ENCODE data around the gene PDGFA.
"Not testable (repeated sequence)": the region's sequence is repeated elsewhere in the genome, so short reads cannot be mapped to it uniquely, and the experiment has no call there.

The PDGFA gene

GRCh38 chr7:552151-552867 lies 32.7 kb upstream of the PDGFA start:
- not testable (repeated sequence) for H3K27me3 ChIP-seq (ENCODE audit: control insufficient read depth in 1 of 2, insufficient read depth in 2 of 2, low read length in 2 of 2); H3K27ac ChIP-seq (ENCODE audit: low read depth, low read length); H3K4me1 ChIP-seq (ENCODE audit: control insufficient read depth in 1 of 2, insufficient read depth in 2 of 2, low read length in 2 of 2); H3K4me3 ChIP-seq (ENCODE audit: low read depth in 1 of 2, low read length in 2 of 2); H3K9ac ChIP-seq (ENCODE audit: low read depth in 1 of 2, low read length in 2 of 2); H3K9me3 ChIP-seq (ENCODE audit: control insufficient read depth in 1 of 2, low read length in 2 of 2); H3K36me3 ChIP-seq (ENCODE audit: control insufficient read depth in 1 of 2, insufficient read depth in 2 of 2, low read length in 2 of 2)

- H3K27ac ChIP-seq (ENCODE audit: low read depth, low read length); H3K4me1 ChIP-seq (ENCODE audit: control insufficient read depth in 1 of 2, insufficient read depth in 2 of 2, low read length in 2 of 2); H3K4me3 ChIP-seq (ENCODE audit: low read depth in 1 of 2, low read length in 2 of 2); H3K9ac ChIP-seq (ENCODE audit: low read depth in 1 of 2, low read length in 2 of 2); H3K36me3 ChIP-seq (ENCODE audit: control insufficient read depth in 1 of 2, insufficient read depth in 2 of 2, low read length in 2 of 2); H3K27me3 ChIP-seq (ENCODE audit: control insufficient read depth in 1 of 2, insufficient read depth in 2 of 2, low read length in 2 of 2); H3K9me3 ChIP-seq (ENCODE audit: control insufficient read depth in 1 of 2, low read length in 2 of 2): not testable (repeated sequence)
These were observed 31.9 kb upstream of the PDGFA start for GRCh38 chr7:551615-551970.

GRCh38 chr7:550881-551614 lies 31.4 kb upstream of the PDGFA start:
- Histone ChIP-seq H3K27ac (ENCODE audit: low read depth, low read length) (no peak overlapping the region), H3K9ac (ENCODE audit: low read depth in 1 of 2, low read length in 2 of 2) (no peak overlapping the region), H3K4me1 (ENCODE audit: control insufficient read depth in 1 of 2, insufficient read depth in 2 of 2, low read length in 2 of 2) (no peaks in the 10 kb centered on the region), H3K9me3 (ENCODE audit: control insufficient read depth in 1 of 2, low read length in 2 of 2) (no peaks in the 10 kb centered on the region), H3K36me3 (ENCODE audit: control insufficient read depth in 1 of 2, insufficient read depth in 2 of 2, low read length in 2 of 2) (no peaks in the 10 kb centered on the region), H3K4me3 (ENCODE audit: low read depth in 1 of 2, low read length in 2 of 2) (no peak overlapping the region), H3K27me3 (ENCODE audit: control insufficient read depth in 1 of 2, insufficient read depth in 2 of 2, low read length in 2 of 2) (no peaks in the 10 kb centered on the region)

GRCh38 chr7:549891-550625 lies 30.4 kb upstream of the PDGFA start:
- Histone ChIP-seq H3K9ac (ENCODE audit: low read depth in 1 of 2, low read length in 2 of 2) (no peak overlapping the region), H3K9me3 (ENCODE audit: control insufficient read depth in 1 of 2, low read length in 2 of 2) (no peaks in the 10 kb centered on the region), H3K36me3 (ENCODE audit: control insufficient read depth in 1 of 2, insufficient read depth in 2 of 2, low read length in 2 of 2) (no peaks in the 10 kb centered on the region)

GRCh38 chr7:549066-549890 lies 29.6 kb upstream of the PDGFA start:
- H3K9me3 ChIP-seq (ENCODE audit: control insufficient read depth in 1 of 2, low read length in 2 of 2) = no peaks in the 10 kb centered on the region
- no peaks in the 10 kb centered on the region for H3K36me3 ChIP-seq (ENCODE audit: control insufficient read depth in 1 of 2, insufficient read depth in 2 of 2, low read length in 2 of 2)
- no peak overlapping the region for H3K27ac ChIP-seq (ENCODE audit: low read depth, low read length)
- H3K27me3 ChIP-seq (ENCODE audit: control insufficient read depth in 1 of 2, insufficient read depth in 2 of 2, low read length in 2 of 2) = no peaks in the 10 kb centered on the region
- no peaks in the 10 kb centered on the region for H3K4me1 ChIP-seq (ENCODE audit: control insufficient read depth in 1 of 2, insufficient read depth in 2 of 2, low read length in 2 of 2)
- H3K4me3 ChIP-seq (ENCODE audit: low read depth in 1 of 2, low read length in 2 of 2) = no peak overlapping the region
- H3K9ac ChIP-seq (ENCODE audit: low read depth in 1 of 2, low read length in 2 of 2) = no peak overlapping the region

More at GRCh38 chr7:549891-550625, 30.4 kb upstream of the PDGFA start:
- no peak overlapping the region for H3K4me3 ChIP-seq (ENCODE audit: low read depth in 1 of 2, low read length in 2 of 2)
- H3K27me3 ChIP-seq (ENCODE audit: control insufficient read depth in 1 of 2, insufficient read depth in 2 of 2, low read length in 2 of 2) = no peaks in the 10 kb centered on the region
- H3K27ac ChIP-seq (ENCODE audit: low read depth, low read length) = no peak overlapping the region
- no peaks in the 10 kb centered on the region for H3K4me1 ChIP-seq (ENCODE audit: control insufficient read depth in 1 of 2, insufficient read depth in 2 of 2, low read length in 2 of 2)

DNA sequence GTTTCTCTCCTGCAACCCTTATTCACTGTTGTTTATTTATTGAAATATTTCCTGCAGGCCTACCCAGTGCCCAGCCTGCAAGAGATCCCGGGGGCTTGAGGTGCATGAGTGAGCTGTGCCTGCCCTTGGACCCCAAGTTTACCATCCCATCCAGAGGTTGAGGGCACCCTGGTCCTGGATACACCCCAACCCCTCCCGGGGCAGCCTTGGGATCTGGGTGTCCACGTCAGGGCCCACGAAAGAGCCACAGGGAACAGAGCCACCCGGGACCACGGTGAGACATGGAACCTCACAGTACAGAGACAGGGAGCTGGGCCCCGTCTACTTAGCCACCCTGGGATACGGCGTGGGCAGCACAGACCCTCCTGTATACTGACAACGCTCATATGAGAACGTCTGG lies 28.8 kb upstream of the PDGFA start:
- Histone ChIP-seq H3K36me3 (ENCODE audit: control insufficient read depth in 1 of 2, insufficient read depth in 2 of 2, low read length in 2 of 2) (no peaks in the 10 kb centered on the region), H3K4me1 (ENCODE audit: control insufficient read depth in 1 of 2, insufficient read depth in 2 of 2, low read length in 2 of 2) (no peaks in the 10 kb centered on the region), H3K27ac (ENCODE audit: low read depth, low read length) (no peak overlapping the region), H3K27me3 (ENCODE audit: control insufficient read depth in 1 of 2, insufficient read depth in 2 of 2, low read length in 2 of 2) (no peaks in the 10 kb centered on the region), H3K4me3 (ENCODE audit: low read depth in 1 of 2, low read length in 2 of 2) (no peak overlapping the region), H3K9ac (ENCODE audit: low read depth in 1 of 2, low read length in 2 of 2) (no peak overlapping the region), H3K9me3 (ENCODE audit: control insufficient read depth in 1 of 2, low read length in 2 of 2) (no peaks in the 10 kb centered on the region)

DNA sequence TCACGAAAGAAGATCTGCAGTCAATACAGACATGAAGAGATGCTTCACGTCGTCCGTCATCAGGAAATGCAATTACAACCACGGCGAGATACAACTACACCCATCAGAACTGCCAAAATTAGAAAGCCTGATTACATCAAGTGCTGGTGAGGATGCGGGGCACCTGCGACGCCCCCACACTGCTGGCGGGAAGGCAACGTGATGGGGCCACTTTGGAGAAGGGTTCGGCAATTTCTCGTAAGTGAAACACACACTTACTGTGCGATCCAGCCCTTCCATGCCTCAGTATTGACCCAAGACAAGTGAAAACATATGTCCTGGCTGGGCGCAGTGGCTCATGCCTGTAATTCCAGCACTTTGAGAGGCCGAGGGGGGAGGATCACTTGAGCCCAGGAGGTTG lies 25.8 kb upstream of the PDGFA start:
- H3K27ac ChIP-seq (ENCODE audit: low read depth, low read length) = no peak overlapping the region
- H3K27me3 ChIP-seq (ENCODE audit: control insufficient read depth in 1 of 2, insufficient read depth in 2 of 2, low read length in 2 of 2) = no peaks in the 10 kb centered on the region
- H3K9me3 ChIP-seq (ENCODE audit: control insufficient read depth in 1 of 2, low read length in 2 of 2) = peaks cover 0 to 4% of the 10 kb centered on the region in 2 donors
- no peak overlapping the region for H3K4me3 ChIP-seq (ENCODE audit: low read depth in 1 of 2, low read length in 2 of 2)
- no peaks in the 10 kb centered on the region for H3K36me3 ChIP-seq (ENCODE audit: control insufficient read depth in 1 of 2, insufficient read depth in 2 of 2, low read length in 2 of 2)
- H3K4me1 ChIP-seq (ENCODE audit: control insufficient read depth in 1 of 2, insufficient read depth in 2 of 2, low read length in 2 of 2) = no peaks in the 10 kb centered on the region
- H3K9ac ChIP-seq (ENCODE audit: low read depth in 1 of 2, low read length in 2 of 2) = no peak overlapping the region

- no peaks in the 10 kb centered on the region for H3K36me3 ChIP-seq (ENCODE audit: control insufficient read depth in 1 of 2, insufficient read depth in 2 of 2, low read length in 2 of 2)
- H3K27ac ChIP-seq (ENCODE audit: low read depth, low read length) = no peak overlapping the region
- H3K4me3 ChIP-seq (ENCODE audit: low read depth in 1 of 2, low read length in 2 of 2) = no peak overlapping the region
- H3K27me3 ChIP-seq (ENCODE audit: control insufficient read depth in 1 of 2, insufficient read depth in 2 of 2, low read length in 2 of 2) = no peaks in the 10 kb centered on the region
- H3K9ac ChIP-seq (ENCODE audit: low read depth in 1 of 2, low read length in 2 of 2) = no peak overlapping the region
- peaks cover 0 to 4% of the 10 kb centered on the region in 2 donors for H3K4me1 ChIP-seq (ENCODE audit: control insufficient read depth in 1 of 2, insufficient read depth in 2 of 2, low read length in 2 of 2)
- peaks cover 0 to 4% of the 10 kb centered on the region in 2 donors for H3K9me3 ChIP-seq (ENCODE audit: control insufficient read depth in 1 of 2, low read length in 2 of 2)
These were observed 24.9 kb upstream of the PDGFA start for GRCh38 chr7:544338-545221.
